Fibroblast of lung (primary cell): ENCODE measurements around the gene SPTLC1. TPM values are rescaled to one million over a fixed set of nuclear protein-coding genes. Genes with fewer than 3 reads are reported as not detected.

Experiments used
- DNase-seq, 2 donors: peaks; one replicate each; pipeline versions ENCODE4 v3.0.0 to v3.0.0-alpha.2; 2010; ENCODE audit warnings: low read depth in 2 of 2
- H2AFZ ChIP-seq: 2 replicates; pipeline ENCODE4 v1.5.1; 2012; ENCODE audit warnings: low read length, control low read depth, inconsistent platforms
- H3K27ac ChIP-seq: 2 replicates; pipeline ENCODE4 v1.5.1; 2011; ENCODE audit warnings: low read length, control low read depth; ENCODE audit not compliant: insufficient read depth
- H3K27me3 ChIP-seq: 2 replicates; pipeline ENCODE4 v1.5.1; 2011; ENCODE audit warnings: mild to moderate bottlenecking, low read length; ENCODE audit not compliant: control insufficient read depth, insufficient read depth
- H3K36me3 ChIP-seq: 2 replicates; pipeline ENCODE4 v1.5.1; 2011; ENCODE audit warnings: low read length; ENCODE audit not compliant: control insufficient read depth, insufficient read depth
- H3K4me1 ChIP-seq: 2 replicates; pipeline ENCODE4 v1.5.1; 2011; ENCODE audit warnings: low read length; ENCODE audit not compliant: control insufficient read depth, insufficient read depth; ENCODE audit errors: extremely low read depth
- H3K4me2 ChIP-seq: 2 replicates; pipeline ENCODE4 v1.5.1; 2011; ENCODE audit warnings: low read length, control low read depth; ENCODE audit not compliant: insufficient read depth; ENCODE audit errors: extremely low read depth
- H3K4me3 ChIP-seq, 4 experiments: fragments of 200-600 bp in 1 of 4; sonication (generic) in 1 of 4; replicated peaks in 1 of 4; 2 replicates each; pipeline ENCODE4 v1.5.1; 2011 to 2016; ENCODE audit warnings: low read length in 4 of 4, low read depth in 3 of 4, mild to moderate bottlenecking in 3 of 4, control low read depth in 2 of 4, inconsistent platforms in 1 of 4, mixed read lengths in 1 of 4; ENCODE audit not compliant: insufficient read depth in 1 of 4; ENCODE audit errors: control extremely low read depth in 1 of 4
- H3K79me2 ChIP-seq: 2 replicates; pipeline ENCODE4 v1.5.1; 2012; ENCODE audit warnings: mild to moderate bottlenecking, low read length, inconsistent platforms; ENCODE audit not compliant: control insufficient read depth, insufficient read depth
- H3K9ac ChIP-seq: 2 replicates; pipeline ENCODE4 v1.5.1; 2011; ENCODE audit warnings: mild to moderate bottlenecking, low read length, control low read depth; ENCODE audit not compliant: insufficient read depth
- H3K9me3 ChIP-seq: 2 replicates; pipeline ENCODE4 v1.5.1; 2012; ENCODE audit warnings: low read depth, low read length; ENCODE audit not compliant: control insufficient read depth, insufficient read depth
- H4K20me1 ChIP-seq: 2 replicates; pipeline ENCODE4 v1.5.1; 2011; ENCODE audit warnings: low read length; ENCODE audit not compliant: control insufficient read depth, insufficient read depth; ENCODE audit errors: extremely low read depth
- CTCF ChIP-seq, 2 donors: IDR thresholded peaks in 1 of 2; conservative IDR thresholded peaks in 1 of 2; 1 replicate in 1 of 2; 2 replicates in 1 of 2; pipeline ENCODE4 v1.5.1; 2011 to 2012; ENCODE audit warnings: low read length in 2 of 2, control low read depth in 1 of 2, inconsistent platforms in 1 of 2, low read depth in 1 of 2, mild to moderate bottlenecking in 1 of 2
- EZH2 ChIP-seq: IDR thresholded peaks from 2 replicates; pipeline ENCODE4 v1.5.1; 2012; ENCODE audit warnings: low read length, control low read depth, mild to moderate bottlenecking; ENCODE audit errors: missing control alignments
- polyA plus RNA-seq, 2 donors: library from polyadenylated mRNA; depleted of rRNA in 1 of 2; stranded (reverse) in 1 of 2; unstranded in 1 of 2; fragments of >200 nt; gene quantifications; 2 replicates each; pipeline ENCODE4 v1.2.1, GENCODE V29; 2011 to 2012; ENCODE audit warnings: missing spikeins in 1 of 2
- total RNA-seq: library from RNA; depleted of rRNA; stranded (reverse); fragments of >200 nt; gene quantifications from 2 replicates; pipeline ENCODE4 v1.2.1, GENCODE V29; 2014

Gene SPTLC1
- total and polyA plus RNA-seq, 2 donors (not counting 1 experiment from before 2014, with no cell fraction given) = 97.8 to 138 TPM

- Histone ChIP-seq H4K20me1 (no peaks in the 10 kb centered on the region), H3K79me2 (no peaks in the 10 kb centered on the region), H3K27ac (no peak overlapping the region), H3K4me2 (no peak overlapping the region), H3K4me3 (no peak overlapping the region), H3K36me3 (no peaks in the 10 kb centered on the region), H3K4me1 (no peaks in the 10 kb centered on the region), H3K27me3 (peaks cover 5% of the 10 kb centered on the region), H2AFZ (no peak overlapping the region), H3K9me3 (no peaks in the 10 kb centered on the region), H3K9ac (no peak overlapping the region)
- TF ChIP-seq CTCF (conservative IDR thresholded peaks at IDR 0.05 in 1 of 2, IDR thresholded peaks at IDR 0.05 in 1 of 2; ENCODE audit: low read depth in 1 of 2, low read length in 2 of 2) (no peak), EZH2 (no peak)
- no peak for DNase-seq
Observed at GRCh38 chr9:92121265-92121664, 6.1 kb upstream of the SPTLC1 start.

GRCh38 chr9:92120138-92120537 is 4.9 kb upstream of the SPTLC1 start:
- DNase-seq = no peak
- no peaks in the 10 kb centered on the region for H4K20me1 ChIP-seq
- H3K27ac ChIP-seq = no peak overlapping the region
- no peak overlapping the region for H3K4me2 ChIP-seq
- no peak overlapping the region for H2AFZ ChIP-seq
- TF ChIP-seq EZH2 (no peak), CTCF (conservative IDR thresholded peaks at IDR 0.05 in 1 of 2, IDR thresholded peaks at IDR 0.05 in 1 of 2; ENCODE audit: low read depth in 1 of 2, low read length in 2 of 2) (no peak)
- H3K36me3 ChIP-seq = no peaks in the 10 kb centered on the region
- H3K4me3 ChIP-seq = no peak overlapping the region
- no peaks in the 10 kb centered on the region for H3K4me1 ChIP-seq
- no peak overlapping the region for H3K9ac ChIP-seq
- H3K79me2 ChIP-seq = no peaks in the 10 kb centered on the region
- peaks cover 5% of the 10 kb centered on the region for H3K27me3 ChIP-seq
- H3K9me3 ChIP-seq = no peaks in the 10 kb centered on the region

GRCh38 chr9:92119586-92119985 is 4.4 kb upstream of the SPTLC1 start:
- DNase-seq = no peak
- H3K4me2 ChIP-seq = no peak overlapping the region
- H3K79me2 ChIP-seq = peaks cover 5% of the 10 kb centered on the region
- H3K4me1 ChIP-seq = no peaks in the 10 kb centered on the region
- no peak overlapping the region for H2AFZ ChIP-seq
- no peaks in the 10 kb centered on the region for H3K9me3 ChIP-seq
- H3K27ac ChIP-seq = no peak overlapping the region
- no peaks in the 10 kb centered on the region for H4K20me1 ChIP-seq
- TF ChIP-seq CTCF (conservative IDR thresholded peaks at IDR 0.05 in 1 of 2, IDR thresholded peaks at IDR 0.05 in 1 of 2; ENCODE audit: low read depth in 1 of 2, low read length in 2 of 2) (no peak), EZH2 (no peak)
- no peak overlapping the region for H3K9ac ChIP-seq
- H3K4me3 ChIP-seq = no peak overlapping the region
- peaks cover 5% of the 10 kb centered on the region for H3K27me3 ChIP-seq
- no peaks in the 10 kb centered on the region for H3K36me3 ChIP-seq
